ENCODE measurements around the gene MRPS26. TPM values are rescaled to one million over a fixed set of nuclear protein-coding genes. Genes with fewer than 3 reads are reported as not detected.
"Not testable (repeated sequence)": the region's sequence is repeated elsewhere in the genome, so short reads cannot be mapped to it uniquely, and the experiment has no call there.

MRPS26 gene
- total RNA-seq, 3 donors from 2014 or later, result 29.6 to 47.9 (median 32.9) TPM

- peak; percentile 12 for TF ChIP-seq CTCF (IDR thresholded peaks at IDR 0.05)
- Histone ChIP-seq H3K9me3 (no peaks in the 10 kb centered on the region), H3K36me3 (ENCODE audit: low read depth) (no peaks in the 10 kb centered on the region), H3K4me3 (no peak overlapping the region), H3K4me1 (ENCODE audit: low read depth) (peaks cover 12% of the 10 kb centered on the region)
- intact Hi-C loops (cut with DNase I, micrococcal nuclease), result no loop called here
- DNase-seq (peak in 2 of 3 donors; percentile 32 to 51), ATAC-seq (peak; percentile 57)
Measured at GRCh38 chr20:3068986-3069900, 23.4 kb downstream of the MRPS26 start.

DNA sequence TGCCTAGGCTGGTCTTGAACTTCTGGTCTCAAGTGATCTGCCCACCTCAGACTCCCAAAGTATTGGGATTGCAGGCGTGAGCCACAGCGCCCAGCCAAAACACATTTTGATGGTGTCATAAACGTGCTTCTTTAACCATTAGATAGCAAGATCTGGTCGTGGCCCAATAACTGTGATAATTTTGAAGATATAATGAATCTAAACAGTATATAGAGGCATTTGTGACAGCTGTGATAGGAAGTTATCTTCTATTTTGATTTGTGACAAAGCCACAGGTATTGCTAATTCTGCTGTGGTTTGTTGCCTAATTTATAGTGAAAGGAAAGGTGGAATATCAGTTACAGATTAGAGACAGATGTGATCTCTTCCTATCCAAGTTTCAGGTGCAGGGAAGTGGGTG lies 24.9 kb downstream of the MRPS26 start:
- ATAC-seq (no peak), DNase-seq (no peak)
- Histone ChIP-seq H3K9me3 (no peaks in the 10 kb centered on the region), H3K36me3 (ENCODE audit: low read depth) (no peaks in the 10 kb centered on the region), H3K4me3 (no peak overlapping the region), H3K4me1 (ENCODE audit: low read depth) (peaks cover 12% of the 10 kb centered on the region)
- TF ChIP-seq CTCF (IDR thresholded peaks at IDR 0.05), result no peak
- intact Hi-C loops (cut with DNase I, micrococcal nuclease), result no loop called here

GRCh38 chr20:3071266-3071609 lies 25.4 kb downstream of the MRPS26 start:
- Histone ChIP-seq H3K4me3 (no peak overlapping the region), H3K4me1 (ENCODE audit: low read depth) (peaks cover 12% of the 10 kb centered on the region), H3K36me3 (ENCODE audit: low read depth) (no peaks in the 10 kb centered on the region), H3K9me3 (no peaks in the 10 kb centered on the region)
- no peak for DNase-seq
- TF ChIP-seq CTCF (IDR thresholded peaks at IDR 0.05), result no peak
- intact Hi-C loops (cut with DNase I, micrococcal nuclease), result no loop called here
- no peak for ATAC-seq

DNA sequence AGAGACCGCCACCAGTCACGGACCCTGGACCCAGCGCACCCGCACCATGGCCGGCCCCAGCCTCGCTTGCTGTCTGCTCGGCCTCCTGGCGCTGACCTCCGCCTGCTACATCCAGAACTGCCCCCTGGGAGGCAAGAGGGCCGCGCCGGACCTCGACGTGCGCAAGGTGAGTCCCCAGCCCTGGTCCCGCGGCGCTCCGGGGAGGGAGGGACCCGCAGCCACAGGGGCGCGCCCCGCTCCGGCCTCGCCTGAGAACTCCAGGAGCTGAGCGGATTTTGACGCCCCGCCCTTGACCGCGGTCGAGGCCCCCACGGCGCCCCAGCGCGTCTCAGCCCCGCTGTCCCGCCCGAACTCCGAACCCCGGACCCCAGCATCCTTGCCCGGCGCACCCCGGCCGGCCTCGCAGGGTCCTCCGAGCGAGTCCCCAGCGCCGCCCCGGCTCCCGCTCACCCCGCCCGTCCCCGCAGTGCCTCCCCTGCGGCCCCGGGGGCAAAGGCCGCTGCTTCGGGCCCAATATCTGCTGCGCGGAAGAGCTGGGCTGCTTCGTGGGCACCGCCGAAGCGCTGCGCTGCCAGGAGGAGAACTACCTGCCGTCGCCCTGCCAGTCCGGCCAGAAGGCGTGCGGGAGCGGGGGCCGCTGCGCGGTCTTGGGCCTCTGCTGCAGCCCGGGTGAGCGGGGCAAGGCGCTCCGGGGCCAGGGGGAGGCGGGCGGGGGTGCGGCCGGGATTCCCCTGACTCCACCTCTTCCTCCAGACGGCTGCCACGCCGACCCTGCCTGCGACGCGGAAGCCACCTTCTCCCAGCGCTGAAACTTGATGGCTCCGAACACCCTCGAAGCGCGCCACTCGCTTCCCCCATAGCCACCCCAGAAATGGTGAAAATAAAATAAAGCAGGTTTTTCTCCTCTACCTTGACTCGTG lies 26.0 kb downstream of the MRPS26 start, which contains the start of gene OXT:
TSS of gene OXT (plus strand) at position 11 of the 920 bp plus-strand sequence. CDS start at position 47, 36 bp downstream.
- peaks cover 12% of the 10 kb centered on the region for H3K4me1 ChIP-seq (ENCODE audit: low read depth)
- H3K36me3 ChIP-seq (ENCODE audit: low read depth), result no peaks in the 10 kb centered on the region
- no peaks in the 10 kb centered on the region for H3K9me3 ChIP-seq
- TF ChIP-seq CTCF (IDR thresholded peaks at IDR 0.05), result no peak
- peak within 1 kb of the TSS; percentile 9 for H3K4me3 ChIP-seq
- intact Hi-C loops (cut with DNase I, micrococcal nuclease), result no loop called here
- peak; percentile 45 to 71 (median 56) for DNase-seq
- peak; percentile 80 for ATAC-seq

DNA sequence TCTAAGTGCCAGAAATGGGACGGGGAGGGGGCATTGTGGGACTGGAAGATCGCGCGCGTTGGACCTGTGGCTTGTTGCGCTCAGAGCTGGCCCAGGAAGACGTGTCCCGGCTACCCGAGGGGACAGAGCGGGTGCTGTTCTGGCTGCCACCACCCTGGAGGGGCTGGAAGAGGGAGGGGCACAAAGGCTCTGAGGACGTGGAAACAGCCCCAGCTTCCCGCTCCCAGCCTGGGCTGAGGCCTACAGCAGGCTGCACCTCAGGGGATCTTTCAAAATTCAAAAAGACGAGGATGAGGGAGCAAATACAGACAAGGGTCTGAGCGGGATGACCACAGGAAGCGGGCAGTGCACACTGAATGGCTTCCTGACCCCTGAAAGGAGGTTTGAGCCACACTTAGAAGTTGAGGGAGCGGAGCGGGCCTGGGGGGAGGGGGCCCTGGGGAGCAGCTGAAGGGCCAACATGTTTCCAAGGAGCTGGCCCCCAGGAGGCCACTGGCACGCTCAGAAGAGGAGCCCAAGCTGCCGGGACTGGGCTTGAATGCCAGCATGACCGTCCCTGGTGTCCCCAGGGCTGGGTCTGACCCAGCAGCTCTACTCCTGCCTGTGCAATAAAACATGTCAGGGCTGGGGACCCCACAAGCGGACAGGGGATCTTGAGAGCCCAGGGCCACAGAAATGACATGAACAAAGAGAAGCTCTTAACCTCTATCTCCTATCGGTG lies 26.8 kb downstream of the MRPS26 start:
- Histone ChIP-seq H3K4me1 (ENCODE audit: low read depth) (peaks cover 12% of the 10 kb centered on the region), H3K9me3 (no peaks in the 10 kb centered on the region), H3K36me3 (ENCODE audit: low read depth) (no peaks in the 10 kb centered on the region), H3K4me3 (no peak overlapping the region)
- ATAC-seq (no peak), DNase-seq (no peak)
- TF ChIP-seq CTCF (IDR thresholded peaks at IDR 0.05), result no peak
- intact Hi-C loops (cut with DNase I, micrococcal nuclease), result no loop called here

GRCh38 chr20:3073251-3073643 lies 27.4 kb downstream of the MRPS26 start:
- intact Hi-C loops (cut with DNase I, micrococcal nuclease); ATAC-seq: not testable (repeated sequence)

More at GRCh38 chr20:3073251-3073643, 27.4 kb downstream of the MRPS26 start:
- peaks cover 12% of the 10 kb centered on the region for H3K4me1 ChIP-seq (ENCODE audit: low read depth)
- DNase-seq; H3K4me3 ChIP-seq; H3K9me3 ChIP-seq; H3K36me3 ChIP-seq (ENCODE audit: low read depth): not testable (repeated sequence)

Measured in mucosa of descending colon (tissue), 3 donors.